Activated naive CD4-positive, alpha-beta T cell treated with anti-CD3 and anti-CD28 coated beads for 36 hours (primary cell): Measurements from ENCODE around the gene SEPTIN8. TPM values are rescaled to one million over a fixed set of nuclear protein-coding genes. Genes with fewer than 3 reads are reported as not detected.
A peak's percentile ranks its signal among the peaks of the same experiment; 100 is the strongest.

Source experiments
- CTCF ChIA-PET: fragments of 350-600 bp; sonication (Branson Sonifier 250); formaldehyde crosslinking; loops from one replicate; lab custom pipeline; 2021; ENCODE audit warnings: antibody characterized with exemption; lab: Charles Lee
- DNase-seq: peaks from one replicate; pipeline ENCODE4 v3.0.0-alpha.2; 2020
- H3K27ac Mint-ChIP-seq: one replicate; pipeline ENCODE4 v1.8.0; 2021; ENCODE audit warnings: mild to moderate bottlenecking, mixed read lengths
- H3K27me3 Mint-ChIP-seq: one replicate; pipeline ENCODE4 v1.8.0; 2021; ENCODE audit warnings: low read depth, mixed read lengths
- H3K36me3 Mint-ChIP-seq: one replicate; pipeline ENCODE4 v1.8.0; 2021; ENCODE audit warnings: low read depth, mixed read lengths
- H3K4me1 Mint-ChIP-seq: one replicate; pipeline ENCODE4 v1.8.0; 2021; ENCODE audit warnings: low read depth, mixed read lengths
- H3K4me3 Mint-ChIP-seq: one replicate; pipeline ENCODE4 v1.8.0; 2021; ENCODE audit warnings: mild to moderate bottlenecking, moderate library complexity, mixed read lengths
- H3K9me3 Mint-ChIP-seq: one replicate; pipeline ENCODE4 v1.8.0; 2021; ENCODE audit warnings: mixed read lengths
- intact Hi-C: fragments of 100-400 bp; cut with micrococcal nuclease; formaldehyde crosslinking; loops from one replicate; pipeline ENCODE4 v1.15.1; 2023
- total RNA-seq, 2 experiments: library from RNA; stranded (reverse); gene quantifications; one replicate each; pipeline ENCODE4 v1.2.3, GENCODE V29; 2021

SEPTIN8 gene
- total RNA-seq, 2 experiments from 2014 or later: 24.9 to 29.2 TPM

- Mint-ChIP-seq H3K27ac (no peak overlapping the region), H3K4me1 (peaks cover 12% of the 10 kb centered on the region), H3K27me3 (peaks cover 29% of the 10 kb centered on the region), H3K36me3 (no peaks in the 10 kb centered on the region), H3K4me3 (peak overlapping the region; percentile 41), H3K9me3 (no peaks in the 10 kb centered on the region)
- intact Hi-C loops: loop anchor here (1.0 to 2.0 kb wide), 7 partner anchors 67 to 435 kb away; partner anchors contain the start of gene CCNI2
- DNase-seq: peak; percentile 97
- CTCF ChIA-PET: interaction anchor here (0.6 to 5.2 kb wide), 43 partner anchors 9 to 505 kb away, joined by 3 to 45 read pairs (median 4); partner anchors contain the start of genes CCNI2, KIF3A and SHROOM1
Observed at GRCh38 chr5:132820162-132820754, 43.2 kb upstream of the SEPTIN8 start.

- peaks cover 24% of the 10 kb centered on the region for H3K27me3 Mint-ChIP-seq
- intact Hi-C loops: no loop called here
Observed at GRCh38 chr5:132819468-132819867, 42.4 kb upstream of the SEPTIN8 start.

GRCh38 chr5:132817011-132817410, 40.0 kb upstream of the SEPTIN8 start:
- CTCF ChIA-PET: interaction anchor here (0.5 to 5.2 kb wide), 7 partner anchors 13 to 316 kb away, joined by 3 to 45 read pairs (median 4); partner anchors contain the start of genes CCNI2 and SHROOM1
- no peak for DNase-seq
- intact Hi-C loops: no loop called here
- no peaks in the 10 kb centered on the region for H3K36me3 Mint-ChIP-seq
- H3K4me3 Mint-ChIP-seq: no peak overlapping the region
- peaks cover 20% of the 10 kb centered on the region for H3K4me1 Mint-ChIP-seq
- H3K27me3 Mint-ChIP-seq: peaks cover 23% of the 10 kb centered on the region
- no peaks in the 10 kb centered on the region for H3K9me3 Mint-ChIP-seq
- no peak overlapping the region for H3K27ac Mint-ChIP-seq

More at GRCh38 chr5:132819468-132819867, 42.4 kb upstream of the SEPTIN8 start:
- Mint-ChIP-seq H3K36me3 (no peaks in the 10 kb centered on the region), H3K4me1 (peaks cover 14% of the 10 kb centered on the region), H3K27ac (no peak overlapping the region), H3K9me3 (no peaks in the 10 kb centered on the region), H3K4me3 (peak overlapping the region; percentile 33)
- DNase-seq: peak; percentile 42
- CTCF ChIA-PET: interaction anchor here (0.6 to 5.2 kb wide), 32 partner anchors 9 to 432 kb away, joined by 3 to 45 read pairs (median 6); partner anchors contain the start of genes CCNI2, KIF3A and SHROOM1

DNA sequence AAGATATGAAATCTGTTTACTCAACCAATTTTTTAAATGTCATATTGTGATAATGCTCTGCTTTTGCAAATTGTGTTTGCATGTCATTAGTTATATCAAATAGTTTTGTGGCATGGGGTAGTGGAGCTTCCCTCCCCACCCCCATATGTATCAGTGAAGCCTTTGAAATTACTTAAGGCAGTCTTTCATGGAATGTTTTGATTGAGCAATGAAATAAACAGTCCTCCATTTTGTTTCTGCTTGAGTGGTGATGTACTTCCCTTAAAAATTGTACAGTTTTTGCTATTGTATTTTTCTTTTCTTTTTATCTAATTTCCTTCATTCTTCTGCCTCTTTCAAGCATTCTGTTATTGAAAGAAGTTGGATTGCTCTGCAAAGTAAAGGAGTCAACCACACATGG, 39.5 kb upstream of the SEPTIN8 start:
- intact Hi-C loops: no loop called here
- Mint-ChIP-seq H3K9me3 (no peaks in the 10 kb centered on the region), H3K36me3 (no peaks in the 10 kb centered on the region), H3K4me1 (peaks cover 20% of the 10 kb centered on the region), H3K4me3 (no peak overlapping the region), H3K27me3 (peaks cover 27% of the 10 kb centered on the region), H3K27ac (no peak overlapping the region)
- CTCF ChIA-PET: interaction anchor here (1.4 kb wide), 1 partner anchor 289 kb away, joined by 7 read pairs; no protein-coding TSS in a partner anchor
- DNase-seq: no peak

GRCh38 chr5:132816083-132816482, 39.0 kb upstream of the SEPTIN8 start:
- Mint-ChIP-seq H3K27me3 (peaks cover 31% of the 10 kb centered on the region), H3K27ac (no peak overlapping the region), H3K36me3 (no peaks in the 10 kb centered on the region), H3K4me3 (no peak overlapping the region), H3K9me3 (no peaks in the 10 kb centered on the region), H3K4me1 (peaks cover 20% of the 10 kb centered on the region)
- intact Hi-C loops: no loop called here
- no peak for DNase-seq
- CTCF ChIA-PET: no interaction called here

DNA sequence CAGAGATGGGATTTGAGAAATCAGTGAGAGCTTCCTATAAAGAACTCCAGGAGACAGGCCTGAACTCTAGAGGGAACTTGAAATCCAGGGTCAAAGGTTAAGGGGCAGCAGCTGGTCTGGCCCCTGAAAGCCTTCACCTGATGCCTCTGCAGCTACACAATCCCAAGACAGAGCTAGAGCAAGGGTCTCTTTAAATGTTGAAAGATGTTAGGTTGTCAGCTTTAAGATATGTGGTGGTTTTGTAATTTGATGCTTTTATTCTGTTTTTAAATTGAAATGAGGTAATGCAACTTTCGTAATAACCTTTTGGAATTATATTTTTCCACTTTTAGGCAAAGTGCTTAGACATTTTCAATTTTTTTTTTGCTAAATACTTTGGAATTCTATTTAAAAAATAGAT, 38.4 kb upstream of the SEPTIN8 start:
- no peak for DNase-seq
- peak overlapping the region; percentile 34 for H3K4me3 Mint-ChIP-seq
- peaks cover 37% of the 10 kb centered on the region for H3K27me3 Mint-ChIP-seq
- intact Hi-C loops: no loop called here
- CTCF ChIA-PET: no interaction called here
- H3K27ac Mint-ChIP-seq: no peak overlapping the region
- peaks cover 20% of the 10 kb centered on the region for H3K4me1 Mint-ChIP-seq
- no peaks in the 10 kb centered on the region for H3K36me3 Mint-ChIP-seq
- H3K9me3 Mint-ChIP-seq: no peaks in the 10 kb centered on the region

- Mint-ChIP-seq H3K27me3 (peaks cover 37% of the 10 kb centered on the region), H3K4me3 (peak overlapping the region; percentile 34)
- intact Hi-C loops: no loop called here
Observed at GRCh38 chr5:132814503-132815294, 37.7 kb upstream of the SEPTIN8 start.

DNA sequence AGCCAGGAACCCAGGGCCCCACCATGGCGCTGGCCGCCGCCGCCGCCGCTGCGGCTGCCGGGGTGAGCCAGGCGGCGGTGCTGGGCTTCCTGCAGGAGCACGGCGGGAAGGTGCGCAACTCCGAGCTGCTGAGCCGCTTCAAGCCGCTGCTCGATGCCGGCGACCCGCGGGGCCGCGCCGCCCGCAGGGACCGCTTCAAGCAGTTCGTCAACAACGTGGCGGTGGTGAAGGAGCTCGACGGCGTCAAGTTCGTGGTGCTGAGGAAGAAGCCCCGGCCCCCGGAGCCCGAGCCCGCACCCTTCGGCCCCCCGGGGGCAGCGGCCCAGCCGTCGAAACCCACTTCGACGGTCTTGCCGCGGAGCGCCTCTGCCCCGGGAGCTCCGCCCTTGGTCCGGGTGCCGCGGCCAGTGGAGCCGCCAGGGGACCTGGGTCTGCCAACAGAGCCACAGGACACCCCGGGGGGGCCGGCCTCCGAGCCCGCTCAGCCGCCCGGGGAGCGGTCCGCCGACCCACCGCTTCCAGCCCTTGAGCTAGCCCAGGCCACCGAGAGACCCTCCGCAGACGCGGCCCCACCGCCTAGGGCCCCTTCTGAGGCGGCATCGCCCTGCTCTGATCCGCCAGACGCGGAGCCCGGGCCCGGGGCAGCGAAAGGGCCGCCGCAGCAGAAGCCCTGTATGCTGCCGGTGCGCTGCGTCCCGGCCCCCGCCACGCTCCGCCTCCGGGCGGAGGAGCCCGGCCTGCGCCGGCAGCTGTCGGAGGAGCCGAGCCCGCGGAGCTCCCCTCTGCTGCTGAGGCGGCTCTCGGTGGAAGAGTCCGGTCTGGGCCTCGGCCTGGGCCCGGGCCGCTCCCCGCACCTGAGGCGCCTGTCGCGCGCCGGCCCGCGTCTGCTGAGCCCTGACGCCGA, 36.8 kb upstream of the SEPTIN8 start:
- H3K36me3 Mint-ChIP-seq: no peaks in the 10 kb centered on the region
- peaks cover 8% of the 10 kb centered on the region for H3K4me1 Mint-ChIP-seq
- CTCF ChIA-PET: interaction anchor here (0.8 to 1.5 kb wide), 4 partner anchors 16 to 67 kb away, joined by 4 to 5 read pairs (median 4); partner anchors contain the start of gene CCNI2

More at GRCh38 chr5:132814503-132815294, 37.7 kb upstream of the SEPTIN8 start:
- Mint-ChIP-seq H3K9me3 (no peaks in the 10 kb centered on the region), H3K4me1 (peaks cover 13% of the 10 kb centered on the region), H3K27ac (no peak overlapping the region), H3K36me3 (no peaks in the 10 kb centered on the region)
- no peak for DNase-seq
- CTCF ChIA-PET: interaction anchor here (0.8 to 1.5 kb wide), 2 partner anchors 60 to 67 kb away, joined by 4 to 5 read pairs; partner anchors contain the start of gene CCNI2

GRCh38 chr5:132812781-132813598, 36.0 kb upstream of the SEPTIN8 start, which contains the start of gene SOWAHA:
Gene SOWAHA (plus strand): TSS chr5:132813302. CDS start chr5:132813622, 320 bp downstream.
- intact Hi-C loops: no loop called here
- DNase-seq: no peak
- Mint-ChIP-seq H3K4me3 (peak within 1 kb of the TSS; percentile 67), H3K27me3 (peaks cover 42% of the 10 kb centered on the region), H3K9me3 (no peaks in the 10 kb centered on the region), H3K36me3 (no peaks in the 10 kb centered on the region), H3K27ac (no peak within 1 kb of the TSS), H3K4me1 (peaks cover 8% of the 10 kb centered on the region)
- CTCF ChIA-PET: interaction anchor here (1.0 to 1.5 kb wide), 2 partner anchors 16 to 54 kb away, joined by 4 to 5 read pairs; no protein-coding TSS in a partner anchor

More for the DNA sequence above, 36.8 kb upstream of the SEPTIN8 start:
- peaks cover 39% of the 10 kb centered on the region for H3K27me3 Mint-ChIP-seq
- intact Hi-C loops: no loop called here
- no peaks in the 10 kb centered on the region for H3K9me3 Mint-ChIP-seq
- no peak overlapping the region for H3K27ac Mint-ChIP-seq
- peak overlapping the region; percentile 51 for H3K4me3 Mint-ChIP-seq
- peak; percentile 40 for DNase-seq

GRCh38 chr5:132812123-132812765, 35.2 kb upstream of the SEPTIN8 start:
- Mint-ChIP-seq H3K9me3 (no peaks in the 10 kb centered on the region), H3K4me1 (peaks cover 8% of the 10 kb centered on the region), H3K4me3 (peak overlapping the region; percentile 67), H3K27me3 (peaks cover 46% of the 10 kb centered on the region), H3K27ac (no peak overlapping the region), H3K36me3 (no peaks in the 10 kb centered on the region)
- CTCF ChIA-PET: interaction anchor here (1.5 kb wide), 1 partner anchor 17 kb away, joined by 5 read pairs; no protein-coding TSS in a partner anchor
- intact Hi-C loops: no loop called here
- no peak for DNase-seq
